OCI-LY7 (cell line): Measurements from ENCODE around the gene TRIM50.

Experiments used
- EZH2phosphoT487 ChIP-seq: fragments of 200-600 bp; sonication (generic); IDR thresholded peaks from 2 replicates; pipeline ENCODE4 v1.6.1; 2018; ENCODE audit warnings: low read depth, borderline replicate concordance, mild to moderate bottlenecking, mixed run types, antibody characterized with exemption, low read length, moderate library complexity, mixed read lengths
- TF ChIP-seq, protein P1 (sequence below): fragments of 200-600 bp; sonication (generic); conservative IDR thresholded peaks from 2 replicates; pipeline ENCODE4 v1.5.1; 2014; ENCODE audit warnings: mild to moderate bottlenecking, antibody characterized with exemption, low read length, moderate library complexity, mixed read lengths

DNA sequence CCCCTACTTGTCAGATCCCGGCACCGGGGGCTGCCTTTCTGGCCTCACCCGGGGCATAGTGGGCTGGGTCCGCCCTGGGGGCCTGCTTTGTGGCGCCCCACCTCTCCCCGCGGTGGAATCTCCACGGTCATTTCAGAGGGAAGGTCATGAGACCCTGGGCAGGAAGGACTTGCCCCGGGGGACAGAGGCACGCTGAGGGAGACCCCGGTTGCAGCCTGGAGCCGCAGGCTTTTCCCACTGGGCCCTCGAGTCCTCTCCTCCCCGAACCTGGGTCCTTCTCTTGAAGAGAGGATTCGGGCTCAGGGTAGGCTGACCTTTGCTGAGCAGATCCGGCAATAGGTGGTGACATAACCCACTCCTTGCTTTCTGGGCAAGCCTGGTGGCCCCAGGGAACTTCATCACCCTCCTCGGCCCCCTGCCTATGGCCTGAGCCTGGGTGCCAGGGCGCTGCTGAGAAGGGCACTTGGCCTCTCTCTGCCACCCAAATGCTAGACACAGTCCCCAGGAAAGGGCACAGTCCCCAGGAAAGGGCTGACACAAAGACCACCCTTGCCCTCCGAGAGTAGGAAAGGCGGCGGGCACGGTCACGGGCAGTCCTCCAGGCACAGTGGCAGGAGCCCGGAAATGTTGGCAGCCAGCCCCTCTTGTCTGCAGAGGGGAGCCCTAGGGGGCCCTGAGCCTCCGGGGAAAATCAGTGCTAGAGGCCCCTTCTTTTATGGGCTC, 36.3 kb upstream of the TRIM50 start:
- TF ChIP-seq, protein P1, sequence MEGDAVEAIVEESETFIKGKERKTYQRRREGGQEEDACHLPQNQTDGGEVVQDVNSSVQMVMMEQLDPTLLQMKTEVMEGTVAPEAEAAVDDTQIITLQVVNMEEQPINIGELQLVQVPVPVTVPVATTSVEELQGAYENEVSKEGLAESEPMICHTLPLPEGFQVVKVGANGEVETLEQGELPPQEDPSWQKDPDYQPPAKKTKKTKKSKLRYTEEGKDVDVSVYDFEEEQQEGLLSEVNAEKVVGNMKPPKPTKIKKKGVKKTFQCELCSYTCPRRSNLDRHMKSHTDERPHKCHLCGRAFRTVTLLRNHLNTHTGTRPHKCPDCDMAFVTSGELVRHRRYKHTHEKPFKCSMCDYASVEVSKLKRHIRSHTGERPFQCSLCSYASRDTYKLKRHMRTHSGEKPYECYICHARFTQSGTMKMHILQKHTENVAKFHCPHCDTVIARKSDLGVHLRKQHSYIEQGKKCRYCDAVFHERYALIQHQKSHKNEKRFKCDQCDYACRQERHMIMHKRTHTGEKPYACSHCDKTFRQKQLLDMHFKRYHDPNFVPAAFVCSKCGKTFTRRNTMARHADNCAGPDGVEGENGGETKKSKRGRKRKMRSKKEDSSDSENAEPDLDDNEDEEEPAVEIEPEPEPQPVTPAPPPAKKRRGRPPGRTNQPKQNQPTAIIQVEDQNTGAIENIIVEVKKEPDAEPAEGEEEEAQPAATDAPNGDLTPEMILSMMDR = no peak
- TF ChIP-seq EZH2phosphoT487 = no peak
